Keratinocyte (primary cell): ENCODE data around the gene NDUFAF4. TPM values are rescaled to one million over a fixed set of nuclear protein-coding genes. Genes with fewer than 3 reads are reported as not detected.

Source experiments
- DNase-seq: peaks from one replicate; pipeline ENCODE4 v3.0.0-alpha.2; 2011; ENCODE audit warnings: low read depth, missing footprints, low spot score
- FAIRE-seq: peaks from 2 replicates; lab custom pipeline; 2011; peaks lifted over from hg19 to GRCh38; lab: Jason Lieb, UNC
- H2AFZ ChIP-seq: 2 replicates; pipeline ENCODE4 v1.6.0; 2012; ENCODE audit warnings: low read length, control low read depth, inconsistent platforms; ENCODE audit not compliant: control insufficient read depth
- H3K27ac ChIP-seq: 2 replicates; pipeline ENCODE4 v1.5.1; 2011; ENCODE audit warnings: low read length; ENCODE audit not compliant: control insufficient read depth, insufficient read depth
- H3K27me3 ChIP-seq: 3 replicates; pipeline ENCODE4 v1.6.0; 2011; ENCODE audit warnings: low read length; ENCODE audit not compliant: control insufficient read depth, insufficient read depth; ENCODE audit errors: extremely low read depth
- H3K36me3 ChIP-seq, 2 experiments: 2 replicates in 1 of 2; 3 replicates in 1 of 2; pipeline ENCODE4 v1.5.1; 2011; ENCODE audit warnings: low read length in 2 of 2, mild to moderate bottlenecking in 1 of 2; ENCODE audit not compliant: control insufficient read depth in 2 of 2, insufficient read depth in 2 of 2; ENCODE audit errors: extremely low read depth in 1 of 2
- H3K4me1 ChIP-seq: 3 replicates; pipeline ENCODE4 v1.5.1; 2011; ENCODE audit warnings: low read length; ENCODE audit not compliant: control insufficient read depth, insufficient read depth; ENCODE audit errors: extremely low read depth
- H3K4me2 ChIP-seq: 3 replicates; pipeline ENCODE4 v1.6.0; 2011; ENCODE audit warnings: low read depth, low read length; ENCODE audit not compliant: control insufficient read depth, insufficient read depth; ENCODE audit errors: extremely low read depth
- H3K4me3 ChIP-seq, 3 experiments: fragments of 200-600 bp in 1 of 3; sonication (generic) in 1 of 3; 2 replicates in 2 of 3; 3 replicates in 1 of 3; pipeline ENCODE4 v1.5.1; 2011 to 2016; ENCODE audit warnings: low read length in 3 of 3, mild to moderate bottlenecking in 3 of 3, control low read depth in 2 of 3, inconsistent platforms in 1 of 3, low read depth in 1 of 3, mixed read lengths in 1 of 3, mixed run types in 1 of 3, moderate library complexity in 1 of 3; ENCODE audit not compliant: control insufficient read depth in 2 of 3, insufficient read depth in 2 of 3; ENCODE audit errors: extremely low read depth in 1 of 3
- H3K79me2 ChIP-seq: 2 replicates; pipeline ENCODE4 v1.6.0; 2012; ENCODE audit warnings: low read length; ENCODE audit not compliant: control insufficient read depth, insufficient read depth
- H3K9ac ChIP-seq: 3 replicates; pipeline ENCODE4 v1.6.0; 2011; ENCODE audit warnings: low read length; ENCODE audit not compliant: control insufficient read depth, insufficient read depth; ENCODE audit errors: extremely low read depth
- H3K9me1 ChIP-seq: 3 replicates; pipeline ENCODE4 v1.6.0; 2011; ENCODE audit warnings: low read length; ENCODE audit not compliant: control insufficient read depth, insufficient read depth; ENCODE audit errors: extremely low read depth
- H3K9me3 ChIP-seq: 2 replicates; pipeline ENCODE4 v1.5.1; 2012; ENCODE audit warnings: low read depth, low read length; ENCODE audit not compliant: control insufficient read depth
- H4K20me1 ChIP-seq: 3 replicates; pipeline ENCODE4 v1.6.0; 2011; ENCODE audit warnings: low read length; ENCODE audit not compliant: control insufficient read depth, insufficient read depth; ENCODE audit errors: extremely low read depth
- EZH2 ChIP-seq: IDR thresholded peaks from one replicate; pipeline ENCODE4 v1.6.1; 2012; ENCODE audit warnings: inconsistent platforms, mild to moderate bottlenecking, low read length, moderate library complexity
- dilution Hi-C: fragments of 300-500 bp; cut with MboI; formaldehyde crosslinking; loops from one replicate; pipeline ENCODE4 v1.7.0; 2020; ENCODE audit warnings: low sequenced_read_pairs; ENCODE audit not compliant: extremely low pct_ligation_motif_present
- polyA plus RNA-seq, 5 experiments: library from polyadenylated mRNA; depleted of rRNA in 3 of 5; stranded (reverse) in 3 of 5; stranded (forward) in 1 of 5; unstranded in 1 of 5; fragments of >200 nt; gene quantifications; 1 replicate in 1 of 5; 2 replicates in 3 of 5; 3 replicates in 1 of 5; pipeline versions ENCODE4 v1.2.1 to v1.2.3, GENCODE V29; 2011 to 2012; ENCODE audit warnings: missing spikeins in 2 of 5, low read depth in 1 of 5, low replicate concordance in 1 of 5
- TF ChIP-seq, protein P1 (sequence below), 3 experiments: IDR thresholded peaks in 1 of 3; conservative IDR thresholded peaks in 1 of 3; optimal IDR thresholded peaks in 1 of 3; 2 replicates in 2 of 3; 3 replicates in 1 of 3; pipeline versions ENCODE3 to v1.5.1; 2011; ENCODE audit warnings: low read length in 3 of 3, mild to moderate bottlenecking in 3 of 3, moderate library complexity in 2 of 3, control low read depth in 1 of 3, inconsistent platforms in 1 of 3; ENCODE audit not compliant: insufficient read depth in 2 of 3; ENCODE audit errors: extremely low read depth in 1 of 3

Gene NDUFAF4
- polyA plus RNA-seq, 1 donor (not counting 4 experiments of a cell fraction or from before 2014, with no cell fraction given): 68.3 TPM

- H3K4me3 ChIP-seq: no peak overlapping the region
- no peak overlapping the region for H3K4me2 ChIP-seq
- no peak for DNase-seq
- TF ChIP-seq EZH2: no peak
- TF ChIP-seq, protein P1, sequence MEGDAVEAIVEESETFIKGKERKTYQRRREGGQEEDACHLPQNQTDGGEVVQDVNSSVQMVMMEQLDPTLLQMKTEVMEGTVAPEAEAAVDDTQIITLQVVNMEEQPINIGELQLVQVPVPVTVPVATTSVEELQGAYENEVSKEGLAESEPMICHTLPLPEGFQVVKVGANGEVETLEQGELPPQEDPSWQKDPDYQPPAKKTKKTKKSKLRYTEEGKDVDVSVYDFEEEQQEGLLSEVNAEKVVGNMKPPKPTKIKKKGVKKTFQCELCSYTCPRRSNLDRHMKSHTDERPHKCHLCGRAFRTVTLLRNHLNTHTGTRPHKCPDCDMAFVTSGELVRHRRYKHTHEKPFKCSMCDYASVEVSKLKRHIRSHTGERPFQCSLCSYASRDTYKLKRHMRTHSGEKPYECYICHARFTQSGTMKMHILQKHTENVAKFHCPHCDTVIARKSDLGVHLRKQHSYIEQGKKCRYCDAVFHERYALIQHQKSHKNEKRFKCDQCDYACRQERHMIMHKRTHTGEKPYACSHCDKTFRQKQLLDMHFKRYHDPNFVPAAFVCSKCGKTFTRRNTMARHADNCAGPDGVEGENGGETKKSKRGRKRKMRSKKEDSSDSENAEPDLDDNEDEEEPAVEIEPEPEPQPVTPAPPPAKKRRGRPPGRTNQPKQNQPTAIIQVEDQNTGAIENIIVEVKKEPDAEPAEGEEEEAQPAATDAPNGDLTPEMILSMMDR (optimal IDR thresholded peaks at IDR 0.05 in 1 of 3, IDR thresholded peaks at IDR 0.05 in 1 of 3, conservative IDR thresholded peaks at IDR 0.05 in 1 of 3; ENCODE audit: extremely low read depth in 1 of 3, insufficient read depth in 2 of 3, low read length in 3 of 3): no peak
- no peaks in the 10 kb centered on the region for H3K36me3 ChIP-seq
- no peak overlapping the region for H3K27ac ChIP-seq
- dilution Hi-C loops: no loop called here
- no peaks in the 10 kb centered on the region for H3K9me3 ChIP-seq
- H3K27me3 ChIP-seq: peaks cover 10% of the 10 kb centered on the region
- H4K20me1 ChIP-seq: no peaks in the 10 kb centered on the region
- no peaks in the 10 kb centered on the region for H3K9me1 ChIP-seq
- no peak overlapping the region for H3K9ac ChIP-seq
- FAIRE-seq: no peak
- H2AFZ ChIP-seq: no peak overlapping the region
- H3K79me2 ChIP-seq: no peaks in the 10 kb centered on the region
- H3K4me1 ChIP-seq: no peaks in the 10 kb centered on the region
Observed at GRCh38 chr6:96917098-96917497, 19.4 kb upstream of the NDUFAF4 start.

GRCh38 chr6:96913621-96914020, 15.9 kb upstream of the NDUFAF4 start:
- Histone ChIP-seq H3K9ac (no peak overlapping the region), H3K27ac (no peak overlapping the region), H3K9me1 (no peaks in the 10 kb centered on the region), H4K20me1 (no peaks in the 10 kb centered on the region), H3K4me1 (no peaks in the 10 kb centered on the region), H3K9me3 (no peaks in the 10 kb centered on the region), H3K4me3 (no peak overlapping the region), H3K4me2 (no peak overlapping the region), H2AFZ (no peak overlapping the region), H3K36me3 (no peaks in the 10 kb centered on the region), H3K79me2 (no peaks in the 10 kb centered on the region), H3K27me3 (peaks cover 6% of the 10 kb centered on the region)
- TF ChIP-seq, protein P1 (optimal IDR thresholded peaks at IDR 0.05 in 1 of 3, IDR thresholded peaks at IDR 0.05 in 1 of 3, conservative IDR thresholded peaks at IDR 0.05 in 1 of 3; ENCODE audit: extremely low read depth in 1 of 3, insufficient read depth in 2 of 3, low read length in 3 of 3): no peak
- no peak for TF ChIP-seq EZH2
- FAIRE-seq (no peak), DNase-seq (no peak)
- dilution Hi-C loops: no loop called here
